ENCODE results near the gene INO80B. TPM values are rescaled to one million over a fixed set of nuclear protein-coding genes. Genes with fewer than 3 reads are reported as not detected.
"Not testable (repeated sequence)": the region's sequence is repeated elsewhere in the genome, so short reads cannot be mapped to it uniquely, and the experiment has no call there.

Gene INO80B
- total RNA-seq, 1 experiment from 2014 or later, result 34.2 TPM

GRCh38 chr2:74420006-74420405 is 34.9 kb upstream of the INO80B start:
- Histone ChIP-seq H3K4me1 (replicated peaks; ENCODE audit: insufficient read depth) (peaks cover 9% of the 10 kb centered on the region), H3K36me3 (ENCODE audit: low read depth) (no peaks in the 10 kb centered on the region), H4K20me1 (ENCODE audit: insufficient read depth) (no peaks in the 10 kb centered on the region), H3K9me2 (ENCODE audit: insufficient read depth) (no peaks in the 10 kb centered on the region), H2AFZ (no peak overlapping the region), H3K4me3 (no peak overlapping the region), H3K79me2 (ENCODE audit: low read depth) (no peaks in the 10 kb centered on the region), H3K27ac (no peak overlapping the region), H3F3A (ENCODE audit: insufficient read depth, low read depth) (peaks cover 36% of the 10 kb centered on the region; the same call in 1 of the 2 replicates), H3K27me3 (ENCODE audit: insufficient read depth, low read depth) (no peaks in the 10 kb centered on the region), H3K4me2 (peak overlapping the region; percentile 83; the same call in 1 of the 2 replicates), H3K9me3 (ENCODE audit: insufficient read depth, low read depth) (no peaks in the 10 kb centered on the region)
- BruUV-seq (replicated peaks), result no TSS peak
- ChIA-PET CTCF (no interaction called here), POLR2A (ENCODE audit: unreplicated experiment) (no interaction called here)
- TF ChIP-seq CTCF (conservative IDR thresholded peaks at IDR 0.05), result no peak
- TF ChIP-seq EZH2 (IDR thresholded peaks at IDR 0.05; ENCODE audit: low read depth), result no peak
- intact Hi-C loops (cut with micrococcal nuclease; ENCODE audit: unreplicated experiment), result no loop called here
- DNase-seq, result no peak

- peak overlapping the region; percentile 83 for H3K4me2 ChIP-seq
- CTCF ChIA-PET, result interaction anchor here (1.1 kb wide), 1 partner anchor 413 kb away, joined by 3 read pairs; no protein-coding TSS in a partner anchor
- H3K27me3 ChIP-seq (ENCODE audit: insufficient read depth, low read depth); H3K4me1 ChIP-seq (replicated peaks; ENCODE audit: insufficient read depth); DNase-seq; H3K79me2 ChIP-seq (ENCODE audit: low read depth); POLR2A ChIA-PET (ENCODE audit: unreplicated experiment); H3K36me3 ChIP-seq (ENCODE audit: low read depth); BruUV-seq (replicated peaks); H4K20me1 ChIP-seq (ENCODE audit: insufficient read depth); H3K9me2 ChIP-seq (ENCODE audit: insufficient read depth); H3K9me3 ChIP-seq (ENCODE audit: insufficient read depth, low read depth): not testable (repeated sequence)
- peaks cover 41% of the 10 kb centered on the region; the same call in 1 of the 2 replicates for H3F3A ChIP-seq (ENCODE audit: insufficient read depth, low read depth)
- H3K4me3 ChIP-seq, result peak overlapping the region; percentile 67
- peak overlapping the region; percentile 40 for H3K27ac ChIP-seq
- intact Hi-C loops (cut with micrococcal nuclease; ENCODE audit: unreplicated experiment), result loop anchor here (1.0 kb wide), 1 partner anchor 28 kb away; no protein-coding TSS in a partner anchor
- H2AFZ ChIP-seq, result peak overlapping the region; percentile 84
Observed at GRCh38 chr2:74420443-74421103, 34.3 kb upstream of the INO80B start.

GRCh38 chr2:74421221-74421870 is 33.5 kb upstream of the INO80B start, which contains the start of the genes C2orf81 and WDR54:
TSS of gene C2orf81 (minus strand) at chr2:74421619. CDS start at chr2:74421560, 59 bp downstream.
TSS of gene WDR54 (plus strand) at chr2:74421730. CDS start at chr2:74422154, 424 bp downstream.
- H3K27ac ChIP-seq, result peak within 1 kb of the TSS; percentile 40
- no peaks in the 10 kb centered on the region for H3K79me2 ChIP-seq (ENCODE audit: low read depth)
- CTCF ChIA-PET, result interaction anchor here (1.1 kb wide), 1 partner anchor 413 kb away, joined by 3 read pairs; no protein-coding TSS in a partner anchor
- H3K36me3 ChIP-seq (ENCODE audit: low read depth), result no peaks in the 10 kb centered on the region
- no peaks in the 10 kb centered on the region for H3K27me3 ChIP-seq (ENCODE audit: insufficient read depth, low read depth)
- no TSS peak for BruUV-seq (replicated peaks)
- H3K9me3 ChIP-seq (ENCODE audit: insufficient read depth, low read depth), result no peaks in the 10 kb centered on the region
- intact Hi-C loops (cut with micrococcal nuclease; ENCODE audit: unreplicated experiment), result loop anchor here (1.0 kb wide), 1 partner anchor 29 kb away; no protein-coding TSS in a partner anchor
- TF ChIP-seq CTCF (conservative IDR thresholded peaks at IDR 0.05) (no peak), EZH2 (IDR thresholded peaks at IDR 0.05; ENCODE audit: low read depth) (no peak)
- H3K4me3 ChIP-seq, result peak within 1 kb of the TSS; percentile 67
- POLR2A ChIA-PET (ENCODE audit: unreplicated experiment), result interaction anchor here (0.5 kb wide), 1 partner anchor 43 kb away, joined by 13 read pairs; no protein-coding TSS in a partner anchor
- H3K4me1 ChIP-seq (replicated peaks; ENCODE audit: insufficient read depth), result peaks cover 9% of the 10 kb centered on the region
- no peaks in the 10 kb centered on the region for H3K9me2 ChIP-seq (ENCODE audit: insufficient read depth)
- peaks cover 41% of the 10 kb centered on the region; the same call in 1 of the 2 replicates for H3F3A ChIP-seq (ENCODE audit: insufficient read depth, low read depth)
- no peaks in the 10 kb centered on the region for H4K20me1 ChIP-seq (ENCODE audit: insufficient read depth)
- peak within 1 kb of the TSS; percentile 83 for H3K4me2 ChIP-seq
- peak within 1 kb of the TSS; percentile 84 for H2AFZ ChIP-seq
- DNase-seq, result peak; percentile 78 to 93

Measured in PC-9 (cell line).